CD4-positive, alpha-beta T cell treated with Interleukin-21 for 1 hour (primary cell): ENCODE data around the gene PRDX2.
A peak's percentile ranks its signal among the peaks of the same experiment; 100 is the strongest.

ENCODE experiments used
- DNase-seq: peaks from one replicate; pipeline ENCODE4 v3.0.0-alpha.2; 2020

Gene PRDX2

DNA sequence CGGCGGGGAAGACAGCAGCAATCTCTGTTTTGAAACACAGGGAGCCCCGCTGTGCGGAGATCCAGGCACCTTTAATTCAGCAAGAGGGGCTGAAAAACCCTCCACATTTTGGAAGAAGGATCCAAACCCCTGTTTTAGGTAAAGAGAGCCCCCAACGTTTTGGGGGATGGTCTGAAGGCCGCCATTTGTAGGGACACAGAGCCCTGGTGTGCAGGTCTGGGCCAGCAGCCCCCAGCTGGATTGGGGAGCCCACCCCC is 22.8 kb downstream of the PRDX2 start:
- DNase-seq: no peak

DNA sequence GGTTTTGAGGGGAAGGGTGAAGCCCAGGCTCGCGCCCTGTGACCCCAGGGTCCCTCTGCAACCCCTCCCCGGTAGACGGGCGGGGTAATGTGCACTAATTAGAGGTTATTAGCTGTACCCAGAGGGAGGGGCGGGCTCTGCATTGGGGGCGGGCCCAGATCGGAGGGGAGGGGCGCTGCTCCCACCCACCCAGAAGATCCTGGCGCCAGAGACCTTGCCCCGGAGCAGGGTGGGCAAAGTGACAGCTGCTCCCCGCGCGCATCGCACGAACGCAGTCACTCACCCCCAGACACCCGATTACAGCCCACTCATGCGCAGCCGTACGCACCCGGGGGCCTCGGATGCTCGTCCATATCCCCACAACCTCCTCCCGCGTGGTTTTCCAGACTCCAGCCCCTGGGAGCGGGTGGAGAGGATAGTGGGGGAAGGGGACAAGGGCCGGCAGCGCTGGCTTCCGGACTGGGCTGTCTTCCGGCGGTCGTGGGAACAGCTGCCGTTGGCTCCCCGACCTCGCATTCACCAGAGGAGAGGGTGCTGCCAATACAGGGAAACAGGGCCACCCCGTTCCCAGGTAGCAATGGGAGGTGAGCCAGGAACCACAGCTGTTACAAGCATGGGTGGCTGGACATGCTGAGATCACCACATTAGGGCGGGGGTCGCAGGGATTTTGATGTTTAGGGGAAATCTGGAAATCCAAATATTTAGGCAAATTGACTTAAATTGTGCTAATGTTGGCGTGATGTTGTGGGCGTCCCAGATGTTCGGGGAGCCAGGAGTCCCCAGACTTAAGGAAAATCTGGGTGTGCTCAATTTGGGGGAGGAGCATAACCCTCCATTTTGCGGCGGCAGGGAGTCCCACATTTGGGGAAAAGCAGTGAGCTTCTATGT is 23.3 kb downstream of the PRDX2 start:
- peak; percentile 62 for DNase-seq

DNA sequence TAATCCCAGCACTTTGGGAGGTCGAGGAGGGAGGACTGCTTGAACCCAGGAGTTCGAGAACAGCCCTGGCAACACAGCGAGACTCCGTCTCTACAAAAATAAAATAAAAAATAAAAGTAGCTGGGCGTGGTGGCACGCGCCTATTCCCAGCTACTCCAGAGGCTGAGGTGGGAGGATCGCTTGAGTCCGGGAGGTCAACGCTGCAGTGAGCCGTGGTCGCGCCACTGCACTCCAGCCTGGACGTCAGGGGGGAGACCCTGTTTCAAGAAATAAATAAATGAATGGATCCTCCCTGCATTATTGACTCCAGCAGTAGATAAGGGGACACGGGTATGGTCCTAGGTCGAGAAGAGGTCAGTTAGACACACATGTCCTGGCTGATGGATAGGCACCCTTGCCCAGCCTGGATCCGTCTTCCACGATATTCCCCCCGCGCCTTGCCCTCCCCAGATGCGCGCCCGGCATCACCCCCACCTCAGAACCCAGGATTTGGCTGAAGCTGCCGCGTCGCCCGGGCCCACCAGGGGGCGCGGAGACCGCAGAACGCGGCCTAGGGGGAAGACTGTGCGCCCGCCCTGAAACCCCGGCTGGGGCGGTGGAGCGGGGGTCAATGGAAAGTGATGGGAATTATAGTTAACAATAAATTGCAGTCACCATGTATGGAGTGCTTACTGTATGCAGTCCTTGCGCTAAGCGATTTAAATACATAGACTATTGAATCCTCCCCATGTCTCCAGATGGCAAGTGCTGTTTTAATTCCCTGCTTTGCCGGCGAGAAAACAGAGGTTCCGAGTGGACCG is 24.2 kb downstream of the PRDX2 start:
- DNase-seq: peak; percentile 85

DNA sequence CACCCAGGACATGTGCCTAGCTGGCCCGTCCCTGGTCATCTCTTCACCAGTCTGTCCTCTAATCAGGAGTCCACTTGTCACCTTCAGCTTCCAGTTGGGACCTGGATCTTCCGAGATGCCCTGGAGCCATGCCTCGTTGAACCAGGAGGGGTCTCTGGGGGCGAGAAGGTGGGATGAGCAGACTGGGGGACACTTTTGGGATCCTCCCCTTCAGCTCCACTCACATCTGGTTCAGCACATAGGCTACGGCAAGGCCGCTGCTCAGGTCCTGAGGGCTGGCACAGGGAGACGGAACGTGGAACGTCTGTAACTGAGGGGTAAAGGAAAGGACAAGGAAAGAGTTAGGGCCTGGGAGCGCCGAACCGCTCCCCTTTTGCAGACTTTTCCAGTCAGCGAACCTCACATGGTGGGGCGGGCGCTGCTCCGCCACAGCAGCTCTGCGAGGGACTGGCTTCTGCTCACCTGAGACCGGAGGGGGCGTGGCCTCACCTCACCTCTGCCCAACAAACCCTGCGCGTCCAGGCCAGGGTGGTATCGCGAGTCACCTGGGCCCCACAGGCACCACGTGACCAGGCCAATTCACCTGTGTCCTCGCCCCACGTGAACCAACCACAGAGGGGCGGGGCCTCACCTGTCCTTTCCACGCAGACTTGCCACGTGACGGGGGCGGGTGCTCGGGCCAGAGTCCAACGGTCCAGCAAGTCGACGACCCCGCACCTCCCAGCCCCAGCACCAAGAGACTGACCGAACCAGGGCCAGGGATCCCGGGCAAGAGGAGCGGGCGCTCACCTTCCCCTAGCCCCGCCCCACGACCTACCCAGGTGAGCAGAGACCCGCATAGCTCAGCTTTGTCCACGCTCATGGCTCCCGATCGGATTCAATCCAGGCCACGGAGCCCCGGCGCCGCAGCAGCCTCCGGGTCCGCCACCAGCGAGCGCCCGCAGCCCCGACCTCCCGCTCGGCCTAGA is 26.7 kb downstream of the PRDX2 start, which contains the start of gene HOOK2:
Gene HOOK2 (minus strand): TSS at position 965 of the 968 bp plus-strand sequence. CDS start 103 bp downstream, at position 862.
- DNase-seq: peak; percentile 74

DNA sequence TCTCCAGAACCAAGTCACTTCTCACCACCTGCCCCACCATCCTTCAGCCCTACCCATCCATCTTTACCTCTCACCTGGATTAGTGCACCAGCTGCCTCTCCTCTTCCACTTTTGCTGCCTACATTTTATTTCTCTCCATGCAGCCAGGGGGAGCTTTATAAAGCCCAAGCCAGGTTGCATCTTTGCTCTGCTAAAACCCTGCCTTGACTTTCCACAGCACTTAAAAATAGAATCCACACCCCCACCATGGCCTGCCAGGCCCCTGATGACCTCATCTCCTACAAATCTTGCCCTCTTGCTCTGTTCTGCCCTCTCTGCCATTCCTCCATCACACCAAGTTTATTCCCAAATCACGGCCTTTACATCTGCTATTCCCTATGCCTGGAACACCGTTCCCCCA is 28.0 kb downstream of the PRDX2 start:
- no peak for DNase-seq

DNA sequence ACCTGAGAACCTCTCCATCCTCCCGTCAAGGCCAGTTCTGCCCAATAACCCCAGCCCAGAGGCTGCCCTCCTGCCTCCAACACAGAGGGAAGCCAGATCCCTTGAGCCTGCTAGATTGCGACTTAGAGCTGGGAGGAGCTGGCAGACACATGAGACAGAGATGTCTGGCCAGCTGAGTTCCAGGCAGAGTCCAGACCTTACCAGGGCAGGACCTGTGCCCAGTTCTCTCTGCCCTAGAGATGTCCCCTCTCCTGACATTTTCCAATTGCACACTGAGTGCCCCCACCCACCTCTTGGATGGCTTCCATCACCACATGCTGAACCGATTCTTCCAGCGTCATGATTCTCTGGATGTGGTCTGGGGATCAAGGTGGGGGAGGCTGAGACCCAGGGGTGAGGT is 29.3 kb downstream of the PRDX2 start:
- no peak for DNase-seq

DNA sequence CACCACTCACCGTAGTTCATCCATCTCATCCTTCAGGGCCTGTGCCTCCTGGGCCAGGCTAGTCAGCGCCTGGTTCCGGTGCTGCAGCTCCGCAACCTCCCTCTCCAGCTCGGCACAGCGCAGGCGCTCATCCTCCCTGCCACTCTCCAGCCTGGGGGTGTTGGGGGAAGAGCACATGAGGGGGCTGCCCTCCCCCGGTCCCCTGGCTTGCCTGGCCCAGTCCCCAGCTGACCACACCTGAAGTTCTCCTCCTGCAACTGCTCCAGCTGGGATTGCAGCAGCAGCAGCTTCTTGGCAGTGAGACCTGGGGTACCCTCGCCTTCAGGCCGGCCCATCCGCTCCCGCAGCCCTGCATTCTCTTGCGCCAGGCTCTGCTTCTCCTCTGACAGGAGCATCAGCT is 30.7 kb downstream of the PRDX2 start:
- no peak for DNase-seq

DNA sequence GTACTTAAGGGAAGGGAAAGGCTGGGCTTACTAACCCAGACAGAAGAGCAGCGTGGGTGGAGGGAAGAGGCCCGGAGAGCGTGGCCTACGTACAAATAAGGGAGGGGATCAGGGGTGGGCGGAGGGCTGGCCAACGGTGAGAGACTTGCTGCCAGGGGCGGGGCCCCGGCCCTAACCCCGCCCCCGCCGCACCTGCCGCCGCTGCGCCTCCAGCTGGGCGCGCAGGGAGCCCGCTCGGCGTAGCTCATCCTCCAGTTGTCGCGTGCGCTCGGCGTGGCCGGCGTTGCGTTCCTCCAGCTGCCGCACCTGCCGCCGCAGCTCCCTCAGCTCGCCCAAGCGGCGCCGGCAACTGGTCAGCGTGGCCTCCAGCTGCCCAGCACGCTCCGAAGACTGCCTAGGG is 31.9 kb downstream of the PRDX2 start:
- peak; percentile 80 for DNase-seq

DNA sequence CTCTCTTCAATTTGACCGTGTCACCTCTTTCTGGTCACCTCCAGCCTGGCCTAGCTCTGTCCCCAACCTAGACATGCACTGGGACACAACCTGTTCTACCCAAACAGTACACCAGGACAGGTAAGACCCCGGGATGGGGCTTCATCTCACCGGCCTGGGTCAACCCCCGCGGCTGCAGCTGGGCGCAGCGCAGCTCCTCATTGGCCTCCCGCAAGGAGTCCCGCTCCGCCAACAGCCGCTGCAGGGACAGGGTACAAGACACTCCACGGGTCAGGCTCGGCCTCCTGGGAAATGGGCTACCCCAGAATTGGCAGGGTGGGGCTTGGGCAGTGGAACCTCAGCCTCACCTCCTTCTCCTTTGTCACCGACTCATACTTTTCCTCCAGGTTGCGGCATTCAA is 33.9 kb downstream of the PRDX2 start:
- DNase-seq: no peak

DNA sequence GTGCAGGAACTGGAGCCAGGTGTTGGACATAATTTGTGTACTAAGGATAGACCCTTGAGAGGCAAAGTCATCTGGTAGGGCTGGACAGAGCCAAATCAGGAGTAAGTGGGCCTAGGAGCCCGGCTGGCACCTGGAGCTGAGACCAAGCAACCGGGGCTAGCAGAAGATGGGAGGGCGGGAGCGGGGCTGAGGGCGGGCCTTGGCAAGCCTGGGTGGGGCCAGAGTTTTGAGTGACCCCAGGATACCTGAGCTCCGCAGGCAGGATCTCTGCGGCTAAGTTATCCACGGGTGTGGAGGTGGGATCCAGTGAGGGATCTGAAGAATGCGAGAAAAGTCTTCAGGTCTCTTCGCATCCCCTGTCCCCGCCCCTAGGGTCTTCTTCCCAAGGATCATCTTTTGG is 34.5 kb downstream of the PRDX2 start:
- no peak for DNase-seq

DNA sequence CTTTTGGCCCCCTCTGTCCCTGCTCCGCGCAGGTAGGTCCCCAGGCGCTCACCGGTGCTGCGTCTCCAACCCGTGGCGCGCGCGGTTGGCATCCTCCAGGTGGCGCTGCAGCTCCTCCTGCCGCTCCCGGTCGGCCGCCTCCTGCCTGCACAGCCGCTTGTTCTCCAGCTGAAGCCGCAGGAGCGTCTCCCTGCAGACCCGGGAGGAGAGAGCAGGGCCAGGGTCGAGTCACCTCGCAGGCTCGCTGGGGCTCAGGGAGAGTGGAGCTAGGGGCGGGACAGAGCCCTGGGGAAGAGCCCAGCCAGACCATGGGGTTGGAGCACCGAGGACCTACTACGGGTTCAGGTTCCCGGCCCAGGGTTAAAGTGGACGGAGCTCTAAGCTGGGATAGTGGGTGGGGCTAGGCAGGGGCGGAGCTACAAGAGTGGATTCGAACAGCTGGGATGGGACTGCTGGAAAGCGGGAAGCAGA is 35.5 kb downstream of the PRDX2 start:
- DNase-seq: peak; percentile 84

DNA sequence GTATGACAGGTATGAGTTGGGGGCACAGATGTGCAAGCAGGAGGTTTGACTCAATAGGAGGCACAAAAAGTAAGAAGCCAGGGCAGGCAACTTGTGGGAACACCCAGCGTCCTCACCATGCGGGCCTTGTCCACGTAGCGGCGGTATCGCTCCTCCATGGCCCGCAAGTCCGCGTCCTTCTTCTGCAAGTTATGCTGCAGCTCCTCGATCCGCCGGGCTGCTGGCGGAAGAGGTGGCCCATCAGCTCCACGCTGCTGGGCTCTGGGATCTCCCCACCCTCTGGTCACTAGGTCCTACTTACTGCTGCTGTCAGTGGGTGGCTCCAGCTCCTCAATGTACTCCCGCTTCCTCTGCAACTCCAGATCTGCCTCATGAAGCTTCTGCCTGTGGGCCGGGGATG is 36.9 kb downstream of the PRDX2 start:
- no peak for DNase-seq

DNA sequence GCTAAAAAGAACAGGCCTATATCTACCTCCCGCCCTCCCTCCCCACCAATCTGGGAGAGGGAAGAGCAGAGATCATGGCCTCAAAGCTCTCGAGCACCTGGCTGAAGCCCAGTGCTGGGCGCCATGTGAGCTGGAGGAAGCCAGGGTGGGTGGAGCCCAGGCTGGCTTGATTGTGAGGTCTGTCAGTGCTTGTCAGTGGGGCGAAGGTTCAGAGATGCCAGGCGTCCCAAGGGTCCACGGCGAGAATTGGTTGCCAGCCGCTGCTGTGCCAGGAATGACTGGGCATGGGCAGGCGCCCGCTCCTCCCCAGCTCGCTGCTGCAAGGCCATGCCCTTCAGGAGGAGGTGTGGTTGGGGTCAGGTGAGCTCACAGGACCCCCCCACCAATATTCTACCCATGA is 38.5 kb downstream of the PRDX2 start:
- DNase-seq: no peak

DNA sequence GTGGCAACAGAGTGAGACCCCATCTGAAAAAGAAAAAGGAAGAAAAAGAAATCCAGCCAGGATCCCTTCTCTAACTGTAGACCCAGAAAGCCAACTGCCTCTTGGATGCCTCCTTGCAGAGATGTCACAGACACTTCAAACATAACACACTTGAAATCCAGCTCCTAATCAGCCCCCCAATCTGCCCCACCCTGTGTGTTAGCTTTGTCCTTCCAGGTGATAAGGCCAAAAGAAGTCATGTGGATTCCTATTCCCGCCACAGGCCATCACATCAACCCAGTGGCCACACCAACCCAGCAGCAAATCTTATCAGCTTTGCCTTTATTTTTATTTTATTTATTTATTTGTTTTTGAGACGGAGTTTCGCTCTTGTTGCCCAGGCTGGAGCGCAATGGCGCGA is 41.9 kb downstream of the PRDX2 start:
- DNase-seq: no peak

DNA sequence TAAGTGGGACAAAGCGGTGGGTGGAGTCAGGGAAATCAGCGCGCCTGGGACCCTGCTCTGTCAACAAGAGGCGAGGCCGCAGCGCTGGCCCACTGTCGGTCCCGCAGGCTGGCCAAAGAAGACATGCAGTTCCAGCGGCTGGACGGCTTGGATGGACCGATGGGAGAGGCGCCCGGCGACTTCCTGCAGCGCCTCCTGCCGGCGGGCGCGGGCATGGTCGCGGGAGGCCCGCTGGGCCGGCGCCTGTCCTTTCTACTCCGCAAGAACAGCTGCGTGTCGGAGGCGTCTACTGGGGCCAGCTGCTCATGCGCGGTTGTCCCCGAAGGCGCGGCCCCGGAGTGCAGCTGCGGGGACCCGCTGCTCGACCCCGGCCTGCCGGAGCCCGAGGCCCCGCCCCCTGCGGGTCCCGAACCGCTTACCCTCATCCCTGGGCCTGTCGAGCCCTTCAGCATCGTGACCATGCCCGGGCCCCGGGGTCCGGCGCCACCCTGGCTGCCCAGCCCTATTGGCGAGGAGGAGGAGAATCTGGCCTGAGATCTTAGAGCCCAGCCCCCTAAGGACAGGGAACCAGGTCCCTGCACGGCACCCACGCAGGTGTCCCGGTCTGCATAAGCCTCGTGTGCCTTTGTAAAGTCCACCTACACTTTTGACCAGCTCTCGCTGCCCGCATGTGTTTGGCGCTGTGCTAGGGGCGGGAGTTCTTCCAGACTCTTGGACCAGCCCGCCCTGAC is 43.9 kb downstream of the PRDX2 start:
- DNase-seq: peak; percentile 64

DNA sequence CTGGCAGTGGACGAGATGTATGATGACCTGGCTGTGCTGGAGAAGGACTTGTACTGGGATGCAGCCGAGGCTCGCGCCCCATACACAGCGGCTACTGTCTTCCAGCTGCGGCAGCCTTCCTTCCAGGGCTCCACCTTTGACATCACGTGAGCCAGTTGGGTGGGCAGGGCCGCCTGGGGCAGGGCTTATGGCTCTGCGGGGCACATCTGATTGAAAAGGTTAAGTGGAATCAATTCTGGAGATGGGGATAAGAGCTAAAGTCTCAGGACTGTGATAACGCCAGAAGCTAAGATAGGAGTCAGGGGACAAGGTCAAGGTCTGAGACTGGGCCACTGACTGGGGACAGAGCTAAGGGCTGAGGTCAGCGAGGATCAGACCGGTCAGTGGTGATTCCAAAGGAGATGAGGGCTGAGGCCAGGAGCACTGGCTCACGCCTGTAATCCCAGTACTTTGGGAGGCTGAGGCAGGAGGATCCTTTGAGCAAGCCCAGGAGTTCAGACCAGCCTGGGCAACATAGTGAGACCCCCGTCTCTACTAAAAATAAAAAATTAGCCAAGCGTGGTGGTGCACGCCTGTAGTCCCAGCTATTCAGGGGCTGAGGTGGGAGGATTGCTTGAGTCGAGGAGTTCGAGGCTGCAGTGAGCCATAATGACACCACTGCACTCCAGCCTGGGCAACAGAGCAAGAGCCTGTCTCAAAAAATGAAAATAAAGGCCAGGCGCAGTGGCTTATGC is 45.3 kb downstream of the PRDX2 start:
- DNase-seq: no peak

DNA sequence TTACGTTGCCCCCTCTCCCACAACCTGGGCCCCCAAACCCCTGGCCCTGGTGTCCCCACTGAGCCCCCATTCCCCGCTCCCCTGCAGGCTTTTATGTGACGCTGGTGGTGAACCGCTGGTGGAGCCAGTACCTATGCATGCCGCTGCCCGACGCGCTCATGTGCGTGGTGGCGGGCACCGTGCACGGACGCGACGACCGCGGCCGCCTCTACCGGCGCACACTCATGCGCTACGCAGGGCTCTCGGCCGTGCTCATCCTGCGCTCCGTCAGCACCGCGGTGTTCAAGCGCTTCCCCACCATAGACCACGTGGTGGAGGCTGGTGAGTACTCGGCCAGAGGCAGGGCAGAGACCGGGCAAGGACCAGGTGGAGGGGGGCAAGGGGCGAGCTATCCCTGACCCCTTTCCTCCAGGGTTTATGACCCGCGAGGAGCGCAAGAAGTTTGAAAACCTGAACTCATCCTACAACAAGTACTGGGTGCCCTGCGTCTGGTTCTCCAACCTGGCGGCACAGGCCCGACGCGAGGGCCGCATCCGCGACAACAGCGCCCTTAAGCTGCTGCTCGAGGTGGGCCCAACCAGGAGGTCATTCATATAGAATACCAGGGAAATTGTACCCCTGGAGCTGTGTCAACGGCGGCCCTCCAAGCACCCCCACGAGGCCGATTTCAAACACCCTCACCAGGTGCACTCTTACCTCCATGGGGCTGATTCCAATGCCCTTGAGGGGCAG is 47.0 kb downstream of the PRDX2 start:
- no peak for DNase-seq

DNA sequence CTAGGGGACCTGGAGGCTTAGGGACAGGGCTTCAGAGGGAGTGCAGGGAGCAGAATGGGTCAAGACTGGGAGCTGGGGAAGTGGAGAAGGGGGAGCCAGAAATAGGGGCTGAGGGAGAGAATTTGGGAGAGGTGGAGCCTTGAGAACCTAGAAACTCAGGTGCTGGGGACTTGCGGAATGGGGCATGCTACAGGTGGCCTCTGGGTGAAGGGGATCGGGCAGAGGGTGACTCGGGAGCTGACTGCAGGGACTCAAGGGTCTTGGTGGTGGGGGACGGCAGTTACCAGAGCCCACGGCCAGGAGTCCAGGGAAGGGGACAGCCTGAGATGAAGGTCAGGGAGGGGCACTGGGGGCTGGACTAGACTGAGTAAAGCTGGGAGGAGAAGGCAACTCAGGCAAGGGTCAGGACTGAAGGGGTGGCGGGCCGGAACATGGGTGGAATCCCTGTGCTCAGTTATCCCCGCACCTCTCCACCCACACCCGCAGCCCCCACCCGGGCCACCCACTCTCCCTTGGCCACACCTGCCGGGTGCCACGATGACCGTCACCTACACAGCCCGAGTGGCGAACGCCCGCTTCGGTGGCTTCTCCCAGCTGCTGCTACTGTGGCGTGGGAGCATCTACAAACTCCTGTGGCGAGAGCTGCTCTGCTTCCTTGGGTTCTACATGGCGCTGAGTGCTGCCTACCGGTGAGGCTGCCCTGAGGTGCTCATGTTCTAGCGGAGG is 49.4 kb downstream of the PRDX2 start:
- DNase-seq: no peak

DNA sequence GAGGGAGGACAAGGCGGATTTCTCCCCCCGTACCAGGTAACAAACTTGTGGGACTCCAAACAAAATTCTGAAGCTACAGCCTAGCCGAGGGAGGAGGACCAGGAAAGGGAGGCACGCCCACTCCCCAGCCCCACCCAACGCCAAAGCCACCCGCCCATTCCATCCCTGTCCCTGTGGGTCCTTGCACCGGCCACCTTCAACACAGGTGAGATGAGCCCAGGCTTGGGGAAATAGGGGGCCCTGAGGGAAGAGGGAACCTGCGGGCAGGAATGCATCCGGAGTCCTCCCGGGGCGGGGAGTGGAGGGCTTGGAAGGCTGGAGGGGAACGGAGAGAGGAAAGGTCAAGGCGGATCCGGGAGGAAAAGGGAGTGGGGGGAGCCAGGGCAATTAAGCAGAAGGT is 50.0 kb downstream of the PRDX2 start, which contains the start of gene BEST2:
Gene BEST2 (plus strand): TSS at position 157 of the 400 bp plus-strand sequence. CDS start 802 bp downstream, outside the sequence.
- no peak for DNase-seq

DNA sequence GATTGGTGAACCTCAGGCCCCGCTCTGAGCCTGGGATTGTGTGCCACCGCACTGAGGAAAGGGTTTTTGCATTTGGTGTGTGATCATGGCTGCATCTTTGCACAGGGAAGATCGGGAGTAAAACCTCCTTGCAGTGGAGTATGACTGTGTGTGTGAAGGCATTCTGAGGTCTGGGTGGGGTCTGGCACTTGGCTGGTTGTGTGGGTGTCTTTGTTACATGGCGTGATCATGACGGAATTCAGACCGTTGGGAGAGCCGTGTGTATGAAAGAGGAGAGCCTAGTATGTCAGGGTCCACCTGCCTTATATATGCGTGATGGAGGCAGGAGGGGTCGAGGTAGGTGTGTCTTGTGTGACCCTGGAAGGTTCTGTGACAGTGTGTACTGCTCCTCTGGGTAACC is 50.7 kb downstream of the PRDX2 start:
- DNase-seq: no peak
